CD4-positive, CD25-positive, alpha-beta regulatory T cell (primary cell): Measurements from ENCODE around the gene COPG1. TPM values are rescaled to one million over a fixed set of nuclear protein-coding genes. Genes with fewer than 3 reads are reported as not detected.
"Not testable (repeated sequence)": the region's sequence is repeated elsewhere in the genome, so short reads cannot be mapped to it uniquely, and the experiment has no call there.

Experiments
- ATAC-seq, 2 donors: fragments of 150-1000 bp; cut with Tn5 transposase; one replicate each; pipeline ENCODE4 v1.10.0; 2021; ENCODE audit warnings: low read depth in 2 of 2, moderate number of reproducible peaks in 2 of 2, moderate library complexity in 1 of 2
- DNase-seq, 3 donors: peaks; one replicate each; pipeline versions ENCODE4 v3.0.0 to v3.0.0-alpha.2; 2012 to 2022; ENCODE audit warnings: mixed read lengths in 1 of 3
- H3K27ac ChIP-seq: one replicate; pipeline ENCODE4 v1.7.0; 2013; ENCODE audit warnings: mild to moderate bottlenecking, low read length; ENCODE audit not compliant: insufficient read depth, poor library complexity, severe bottlenecking
- H3K27me3 ChIP-seq: one replicate; pipeline ENCODE4 v1.7.0; 2013; ENCODE audit warnings: low read length; ENCODE audit not compliant: control insufficient read depth, insufficient read depth
- H3K36me3 ChIP-seq: one replicate; pipeline ENCODE4 v1.7.0; 2013; ENCODE audit warnings: mild to moderate bottlenecking, low read length, moderate library complexity; ENCODE audit not compliant: control insufficient read depth, insufficient read depth
- H3K4me1 ChIP-seq: 2 replicates; pipeline ENCODE4 v1.7.0; 2013; ENCODE audit warnings: mild to moderate bottlenecking, low read length; ENCODE audit not compliant: insufficient read depth, control insufficient read depth, poor library complexity, severe bottlenecking
- H3K4me3 ChIP-seq: one replicate; pipeline ENCODE4 v1.7.0; 2013; ENCODE audit warnings: low read depth, mild to moderate bottlenecking, low read length, moderate library complexity
- H3K9me3 ChIP-seq, 2 experiments: 1 replicate in 1 of 2; 2 replicates in 1 of 2; pipeline ENCODE4 v1.7.0; 2013; ENCODE audit warnings: low read length in 2 of 2, mild to moderate bottlenecking in 1 of 2, moderate library complexity in 1 of 2; ENCODE audit not compliant: control insufficient read depth in 2 of 2
- H3K27ac Mint-ChIP-seq, 3 donors: one replicate each; pipeline ENCODE4 v1.8.0; 2020 to 2022; ENCODE audit warnings: mild to moderate bottlenecking in 3 of 3, mixed read lengths in 3 of 3, moderate library complexity in 2 of 3
- H3K27me3 Mint-ChIP-seq: one replicate; pipeline ENCODE4 v1.8.0; 2022; ENCODE audit warnings: mild to moderate bottlenecking, mixed read lengths
- H3K36me3 Mint-ChIP-seq: one replicate; pipeline ENCODE4 v1.8.0; 2020; ENCODE audit warnings: mixed read lengths
- H3K4me1 Mint-ChIP-seq, 4 donors: one replicate each; pipeline ENCODE4 v1.8.0; 2020 to 2022; ENCODE audit warnings: mixed read lengths in 4 of 4, mild to moderate bottlenecking in 1 of 4
- H3K4me3 Mint-ChIP-seq, 4 donors: one replicate each; pipeline ENCODE4 v1.8.0; 2020 to 2022; ENCODE audit warnings: mild to moderate bottlenecking in 4 of 4, mixed read lengths in 4 of 4, moderate library complexity in 3 of 4
- H3K9me3 Mint-ChIP-seq, 7 donors: one replicate each; pipeline ENCODE4 v1.8.0; 2020 to 2022; ENCODE audit warnings: mixed read lengths in 7 of 7, mild to moderate bottlenecking in 3 of 7, moderate library complexity in 2 of 7
- polyA plus RNA-seq, 4 donors: library from polyadenylated mRNA; unstranded; fragments of 300-500 nt; fragmentation: Illumina TruSeq; gene quantifications; one replicate each; pipeline ENCODE4 v1.2.3, GENCODE V29; 2021
- total RNA-seq: library from RNA; stranded (reverse); gene quantifications from one replicate; pipeline ENCODE4 v1.2.3, GENCODE V29; 2022

COPG1 gene
- total and polyA plus RNA-seq, 5 donors from 2014 or later = 67.7 to 105 (median 88.4) TPM

DNA sequence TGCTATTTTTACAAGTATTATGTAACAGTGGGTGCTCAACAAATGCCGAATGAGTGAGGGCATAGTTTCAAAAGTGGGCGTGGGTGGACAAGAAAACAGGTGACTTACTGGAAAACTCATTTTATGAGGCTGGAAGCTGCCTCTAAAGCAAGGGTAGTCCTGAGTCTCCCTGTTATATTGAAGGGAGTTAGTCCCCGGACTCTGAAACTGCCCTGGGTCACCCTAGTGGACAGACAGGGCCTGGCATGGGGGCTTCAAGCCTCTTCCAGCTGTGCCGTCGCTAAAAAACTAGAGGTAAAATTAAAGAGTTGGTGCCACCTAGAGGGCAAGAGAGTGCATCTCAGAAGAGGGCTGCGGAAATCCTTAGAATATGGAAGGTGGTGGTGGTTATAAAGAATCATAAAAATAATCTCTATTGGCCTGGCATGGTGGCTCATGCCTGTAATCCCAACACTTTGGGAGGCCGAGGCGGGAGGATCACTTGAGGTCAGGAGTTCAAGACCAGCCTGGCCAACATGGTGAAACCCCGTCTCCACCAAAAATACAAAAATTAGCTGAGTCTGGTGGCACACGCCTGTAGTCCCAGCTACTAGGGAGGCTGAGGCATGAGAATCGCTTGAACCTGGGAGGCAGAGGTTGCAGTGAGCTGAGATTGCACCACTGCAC is 3.6 kb upstream of the COPG1 start:
- not testable (repeated sequence) for H3K27ac ChIP-seq, H3K27me3 Mint-ChIP-seq, H3K27me3 ChIP-seq, H3K36me3 ChIP-seq, H3K27ac Mint-ChIP-seq, H3K4me3 ChIP-seq, H3K36me3 Mint-ChIP-seq, H3K9me3 ChIP-seq, H3K9me3 Mint-ChIP-seq
- Mint-ChIP-seq H3K4me3 (peak overlapping the region in 2 of 4 donors; percentile 63 to 68), H3K4me1 (peaks cover 24 to 35% (median 29%) of the 10 kb centered on the region in 4 donors)
- H3K4me1 ChIP-seq = peaks cover 23% of the 10 kb centered on the region
- DNase-seq (peak; percentile 62 to 91 (median 79)), ATAC-seq (peak; percentile 75 to 79)

DNA sequence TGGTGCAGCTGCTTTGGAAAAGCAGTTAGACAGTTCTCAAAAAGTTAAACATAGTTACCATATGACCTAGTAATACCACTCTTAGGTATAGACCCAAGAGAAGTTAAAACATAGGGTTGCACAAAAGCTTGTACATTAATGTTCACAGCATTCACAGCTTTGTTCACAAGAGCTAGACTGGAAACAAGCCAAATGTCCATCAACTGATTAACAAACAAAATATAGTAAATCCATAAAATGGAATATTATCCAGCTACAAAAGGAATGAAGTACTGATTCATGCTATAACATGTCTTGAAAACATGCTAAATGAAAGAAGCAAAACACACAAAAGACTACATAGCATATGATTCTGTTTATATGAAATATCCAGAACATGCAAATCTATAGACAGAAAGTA is 2.8 kb upstream of the COPG1 start:
- Mint-ChIP-seq H3K27me3 (no peaks in the 10 kb centered on the region), H3K36me3 (peaks cover 4% of the 10 kb centered on the region), H3K27ac (no peak overlapping the region), H3K9me3 (no peaks in the 10 kb centered on the region), H3K4me3 (peak overlapping the region in 2 of 4 donors; percentile 11 to 96), H3K4me1 (peaks cover 24 to 39% (median 29%) of the 10 kb centered on the region in 4 donors)
- DNase-seq (no peak), ATAC-seq (no peak)
- no peak overlapping the region for H3K4me3 ChIP-seq
- H3K9me3 ChIP-seq = no peaks in the 10 kb centered on the region
- H3K27ac ChIP-seq = no peak overlapping the region
- H3K4me1 ChIP-seq = peaks cover 23% of the 10 kb centered on the region
- H3K36me3 ChIP-seq = no peaks in the 10 kb centered on the region
- no peaks in the 10 kb centered on the region for H3K27me3 ChIP-seq

DNA sequence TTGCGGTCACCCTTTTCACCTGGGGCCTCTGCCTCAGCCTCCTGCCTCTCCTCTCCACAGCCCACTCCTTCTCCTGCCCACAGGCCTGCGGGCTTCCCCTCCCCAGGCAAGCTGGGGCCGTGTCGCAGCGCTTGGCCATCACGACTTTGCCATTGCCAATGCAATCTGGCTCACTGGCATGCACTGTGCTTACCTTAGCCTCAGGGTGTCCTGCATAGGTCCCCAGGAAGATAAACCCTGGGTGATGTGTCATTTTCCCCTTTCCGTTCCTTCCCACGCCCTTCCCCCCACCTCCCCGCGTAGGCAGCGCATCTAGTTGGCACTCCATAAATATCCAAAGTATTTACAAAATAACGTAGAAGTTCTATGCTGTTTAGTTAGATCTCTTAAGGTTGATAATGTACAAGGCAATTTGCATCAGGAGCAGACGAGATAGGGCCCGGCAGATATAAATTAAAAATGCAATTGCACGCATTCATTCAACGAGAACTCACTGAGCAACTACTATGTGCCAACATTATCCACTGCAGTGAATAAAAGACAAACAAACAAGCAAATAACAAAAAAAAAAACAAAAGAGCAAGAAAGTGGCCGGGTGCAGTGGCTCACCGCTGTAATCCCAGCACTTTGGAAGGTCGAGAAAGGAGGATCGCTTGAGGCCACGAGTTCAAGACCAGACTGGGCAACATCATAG is 973 bp upstream of the COPG1 start:
- H3K9me3 Mint-ChIP-seq = no peaks in the 10 kb centered on the region
- H3K4me3 ChIP-seq = peak overlapping the region; percentile 96
- peak overlapping the region; percentile 83 for H3K27ac ChIP-seq
- H3K9me3 ChIP-seq = no peaks in the 10 kb centered on the region
- peaks cover 13% of the 10 kb centered on the region for H3K36me3 Mint-ChIP-seq
- no peaks in the 10 kb centered on the region for H3K27me3 Mint-ChIP-seq
- DNase-seq (no peak), ATAC-seq (no peak)
- H3K36me3 ChIP-seq = peaks cover 17% of the 10 kb centered on the region
- H3K4me1 ChIP-seq = peaks cover 23% of the 10 kb centered on the region
- peaks cover 28 to 54% (median 35%) of the 10 kb centered on the region in 4 donors for H3K4me1 Mint-ChIP-seq
- peak overlapping the region; percentile 98 to 99 (median 98) for H3K27ac Mint-ChIP-seq
- no peaks in the 10 kb centered on the region for H3K27me3 ChIP-seq
- peak overlapping the region; percentile 96 to 97 (median 96) for H3K4me3 Mint-ChIP-seq

- peaks cover 20 to 55% (median 30%) of the 10 kb centered on the region in 4 donors for H3K4me1 Mint-ChIP-seq
- Histone ChIP-seq H3K4me3 (no peak overlapping the region), H3K4me1 (peaks cover 18% of the 10 kb centered on the region), H3K36me3 (peaks cover 52% of the 10 kb centered on the region), H3K27me3 (no peaks in the 10 kb centered on the region), H3K27ac (no peak overlapping the region), H3K9me3 (no peaks in the 10 kb centered on the region)
- peak overlapping the region in 1 of 4 donors; percentile 47 for H3K4me3 Mint-ChIP-seq
- peak overlapping the region in 1 of 3 donors; percentile 20 for H3K27ac Mint-ChIP-seq
- DNase-seq (no peak), ATAC-seq (no peak)
- H3K9me3 Mint-ChIP-seq = no peaks in the 10 kb centered on the region
- H3K27me3 Mint-ChIP-seq = no peaks in the 10 kb centered on the region
- peaks cover 39% of the 10 kb centered on the region for H3K36me3 Mint-ChIP-seq
These were observed 3.3 kb downstream of the COPG1 start for GRCh38 chr3:129252748-129253147.

- no peak overlapping the region for H3K27ac ChIP-seq
- H3K27ac Mint-ChIP-seq = no peak overlapping the region
- peaks cover 13 to 38% (median 19%) of the 10 kb centered on the region in 4 donors for H3K4me1 Mint-ChIP-seq
- DNase-seq (no peak), ATAC-seq (no peak)
- no peaks in the 10 kb centered on the region for H3K9me3 Mint-ChIP-seq
- H3K4me3 Mint-ChIP-seq = no peak overlapping the region
- peaks cover 68% of the 10 kb centered on the region for H3K36me3 ChIP-seq
- H3K4me3 ChIP-seq = no peak overlapping the region
- peaks cover 45% of the 10 kb centered on the region for H3K36me3 Mint-ChIP-seq
- H3K27me3 Mint-ChIP-seq = no peaks in the 10 kb centered on the region
- peaks cover 10% of the 10 kb centered on the region for H3K4me1 ChIP-seq
- no peaks in the 10 kb centered on the region for H3K27me3 ChIP-seq
- H3K9me3 ChIP-seq = no peaks in the 10 kb centered on the region
These were observed 5.3 kb downstream of the COPG1 start for GRCh38 chr3:129254536-129255230.

- DNase-seq (no peak), ATAC-seq (no peak)
- Histone ChIP-seq H3K27ac (no peak overlapping the region), H3K9me3 (no peaks in the 10 kb centered on the region), H3K36me3 (peaks cover 83% of the 10 kb centered on the region), H3K4me1 (no peaks in the 10 kb centered on the region), H3K4me3 (no peak overlapping the region), H3K27me3 (no peaks in the 10 kb centered on the region)
- H3K9me3 Mint-ChIP-seq = peaks cover 0 to 1% (median 0%) of the 10 kb centered on the region in 7 donors
- no peaks in the 10 kb centered on the region for H3K27me3 Mint-ChIP-seq
- peak overlapping the region in 1 of 4 donors; percentile 6 for H3K4me3 Mint-ChIP-seq
- H3K36me3 Mint-ChIP-seq = peaks cover 52% of the 10 kb centered on the region
- H3K4me1 Mint-ChIP-seq = peaks cover 8 to 26% (median 12%) of the 10 kb centered on the region in 4 donors
- peak overlapping the region in 1 of 3 donors; percentile 41 for H3K27ac Mint-ChIP-seq
These were observed 6.9 kb downstream of the COPG1 start for GRCh38 chr3:129256270-129256669.

GRCh38 chr3:129257609-129258008 is 8.2 kb downstream of the COPG1 start:
- ATAC-seq = no peak
- no peaks in the 10 kb centered on the region for H3K27me3 Mint-ChIP-seq
- no peak overlapping the region for H3K4me3 Mint-ChIP-seq
- no peak overlapping the region for H3K27ac ChIP-seq
- H3K4me3 ChIP-seq = no peak overlapping the region
- H3K36me3 ChIP-seq = peaks cover 85% of the 10 kb centered on the region
- H3K27me3 ChIP-seq = no peaks in the 10 kb centered on the region
- H3K9me3 ChIP-seq = no peaks in the 10 kb centered on the region
- H3K9me3 Mint-ChIP-seq = peaks cover 0 to 1% (median 0%) of the 10 kb centered on the region in 7 donors
- no peak for DNase-seq
- H3K36me3 Mint-ChIP-seq = peaks cover 58% of the 10 kb centered on the region
- peaks cover 5 to 15% (median 11%) of the 10 kb centered on the region in 4 donors for H3K4me1 Mint-ChIP-seq
- H3K4me1 ChIP-seq = no peaks in the 10 kb centered on the region
- no peak overlapping the region for H3K27ac Mint-ChIP-seq
